KOPT-K1 (cell line): ENCODE measurements around the gene HRH4.

Experiments used
- H3K27ac ChIP-seq: fragments of 200-600 bp; sonication (generic); 2 replicates; pipeline ENCODE4 v1.5.1; 2016; ENCODE audit warnings: antibody characterized with exemption, mild to moderate bottlenecking, low read depth, low read length; ENCODE audit not compliant: poor library complexity, severe bottlenecking
- H3K36me3 ChIP-seq: fragments of 200-600 bp; sonication (generic); 2 replicates; pipeline ENCODE4 v1.5.1; 2017; ENCODE audit warnings: antibody characterized with exemption, mild to moderate bottlenecking, low read length, moderate library complexity; ENCODE audit not compliant: insufficient read depth
- H3K9me3 ChIP-seq: fragments of 200-600 bp; sonication (generic); 2 replicates; pipeline ENCODE4 v1.5.1; 2017; ENCODE audit warnings: antibody characterized with exemption, low read length, mild to moderate bottlenecking; ENCODE audit not compliant: insufficient read depth, poor library complexity, severe bottlenecking

Gene HRH4

GRCh38 chr18:24514439-24514838 is 54.0 kb downstream of the HRH4 start:
- no peak overlapping the region for H3K27ac ChIP-seq

GRCh38 chr18:24515721-24516120 is 55.3 kb downstream of the HRH4 start:
- Histone ChIP-seq H3K9me3 (no peaks in the 10 kb centered on the region), H3K27ac (no peak overlapping the region), H3K36me3 (no peaks in the 10 kb centered on the region)

More at GRCh38 chr18:24514439-24514838, 54.0 kb downstream of the HRH4 start:
- Histone ChIP-seq H3K9me3 (no peaks in the 10 kb centered on the region), H3K36me3 (no peaks in the 10 kb centered on the region)

DNA sequence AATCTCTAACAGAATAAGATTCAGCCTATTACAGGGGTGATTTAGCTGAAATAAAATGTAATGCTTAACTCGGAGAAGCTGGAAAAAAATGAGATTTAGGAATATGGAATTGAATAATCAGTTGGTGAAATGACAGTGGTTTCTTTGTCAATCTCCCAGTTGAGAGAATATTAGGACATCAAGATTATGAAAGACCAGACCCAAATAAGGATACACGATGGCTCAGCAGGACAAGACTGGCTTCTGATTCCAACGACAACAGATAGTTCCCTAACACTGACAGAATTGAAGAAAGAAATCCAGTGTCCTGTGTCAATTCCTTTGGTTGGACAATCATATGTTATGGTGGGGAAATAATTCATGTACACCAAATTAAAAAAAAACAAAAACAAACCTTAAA is 55.8 kb downstream of the HRH4 start:
- Histone ChIP-seq H3K9me3 (no peaks in the 10 kb centered on the region), H3K36me3 (no peaks in the 10 kb centered on the region), H3K27ac (no peak overlapping the region)

- H3K9me3 ChIP-seq = no peaks in the 10 kb centered on the region
These were observed 57.1 kb downstream of the HRH4 start for GRCh38 chr18:24517554-24517953.

GRCh38 chr18:24518596-24518995 is 58.2 kb downstream of the HRH4 start:
- Histone ChIP-seq H3K27ac (no peak overlapping the region), H3K9me3 (no peaks in the 10 kb centered on the region), H3K36me3 (no peaks in the 10 kb centered on the region)

More at GRCh38 chr18:24517554-24517953, 57.1 kb downstream of the HRH4 start:
- Histone ChIP-seq H3K36me3 (no peaks in the 10 kb centered on the region), H3K27ac (no peak overlapping the region)
